ENCODE measurements around the gene CTNNA2.

- no peak for TF ChIP-seq CTCF (IDR thresholded peaks at IDR 0.05)
- no peak for TF ChIP-seq EZH2phosphoT487 (IDR thresholded peaks at IDR 0.05)
Measured at GRCh38 chr2:80420530-80421208, 907.8 kb downstream of the CTNNA2 start.

All from neural progenitor cell (in vitro differentiated cells).